A673 (cell line): ENCODE results near the gene KCND1. TPM values are rescaled to one million over a fixed set of nuclear protein-coding genes. Genes with fewer than 3 reads are reported as not detected.

Experiments used
- BruUV-seq: library from RNA; stranded (reverse); fragments of 400-500 nt; replicated peaks from 2 replicates; lab custom pipeline; 2021; lab: Mats Ljungman, UMichigan
- CTCF ChIA-PET: fragments of 300-600 bp; sonication (Branson Sonifier 250); formaldehyde crosslinking; loops from one replicate; lab custom pipeline; 2022; ENCODE audit warnings: antibody characterized with exemption; lab: Charles Lee
- POLR2A ChIA-PET: fragments of 300-600 bp; sonication (Branson Sonifier 250); formaldehyde crosslinking; loops from one replicate; lab custom pipeline; 2022; ENCODE audit warnings: antibody characterized with exemption; ENCODE audit not compliant: low non-redundant PET; lab: Charles Lee
- DNase-seq: peaks from one replicate; pipeline ENCODE4 v3.0.0-alpha.2; 2015; ENCODE audit warnings: low spot score
- H3K27ac ChIP-seq: fragments of 200-600 bp; sonication (generic); 2 replicates; pipeline ENCODE4 v1.5.1; 2016; ENCODE audit warnings: mixed run types, low read depth, mild to moderate bottlenecking, mixed read lengths, antibody characterized with exemption, low read length; ENCODE audit not compliant: poor library complexity, severe bottlenecking
- H3K27me3 ChIP-seq: fragments of 200-600 bp; sonication (generic); replicated peaks from 2 replicates; pipeline ENCODE4 v1.6.1; 2017; ENCODE audit warnings: mixed run types, low read depth, mild to moderate bottlenecking, mixed read lengths, antibody characterized with exemption, low read length; ENCODE audit not compliant: insufficient read depth, poor library complexity
- H3K36me3 ChIP-seq: fragments of 200-600 bp; sonication (generic); 2 replicates; pipeline ENCODE4 v1.6.1; 2016; ENCODE audit warnings: mixed run types, mild to moderate bottlenecking, mixed read lengths, antibody characterized with exemption, low read length; ENCODE audit not compliant: insufficient read depth, poor library complexity, severe bottlenecking
- H3K4me1 ChIP-seq: fragments of 200-600 bp; sonication (generic); 2 replicates; pipeline ENCODE4 v1.6.1; 2017; ENCODE audit warnings: mixed run types, mild to moderate bottlenecking, mixed read lengths, antibody characterized with exemption, low read length; ENCODE audit not compliant: insufficient read depth, poor library complexity, severe bottlenecking
- H3K4me3 ChIP-seq: fragments of 200-600 bp; sonication (generic); 2 replicates; pipeline ENCODE4 v1.5.1; 2016; ENCODE audit warnings: low read depth, mixed run types, mild to moderate bottlenecking, mixed read lengths, low read length; ENCODE audit not compliant: poor library complexity, severe bottlenecking
- H3K9me3 ChIP-seq: fragments of 200-600 bp; sonication (generic); 2 replicates; pipeline ENCODE4 v1.6.1; 2016; ENCODE audit warnings: mixed run types, low read depth, mild to moderate bottlenecking, mixed read lengths, antibody characterized with exemption, low read length; ENCODE audit not compliant: poor library complexity, severe bottlenecking
- CTCF ChIP-seq: fragments of 300-800, 200-600 bp; sonication (generic); conservative IDR thresholded peaks from 2 replicates; pipeline ENCODE4 v1.5.1; 2017; ENCODE audit warnings: low read depth, mild to moderate bottlenecking, antibody characterized with exemption, low read length, moderate library complexity, mixed read lengths
- EZH2 ChIP-seq: fragments of 200-600 bp; sonication (generic); IDR thresholded peaks from 2 replicates; pipeline ENCODE4 v1.6.1; 2017; ENCODE audit warnings: borderline replicate concordance, low read depth, mild to moderate bottlenecking, mixed read lengths, antibody characterized with exemption, low read length; ENCODE audit not compliant: poor library complexity, severe bottlenecking
- intact Hi-C: fragments of 100-400 bp; cut with micrococcal nuclease; formaldehyde crosslinking; loops from one replicate; pipeline ENCODE4 v1.10.0; 2022; ENCODE audit not compliant: unreplicated experiment
- total RNA-seq: library from RNA; stranded (reverse); gene quantifications from 2 replicates; pipeline ENCODE4 v1.2.3, GENCODE V29; 2021

The KCND1 gene
- total RNA-seq, 1 experiment from 2014 or later = 4.3 TPM

GRCh38 chrX:49000636-49001035 is 29.0 kb upstream of the KCND1 start:
- H3K27me3 ChIP-seq = no peaks in the 10 kb centered on the region
- TF ChIP-seq EZH2 (no peak), CTCF (no peak)
- intact Hi-C loops = no loop called here
- BruUV-seq = no TSS peak
- ChIA-PET POLR2A (no interaction called here), CTCF (no interaction called here)
- no peaks in the 10 kb centered on the region for H3K9me3 ChIP-seq
- H3K4me3 ChIP-seq = peak overlapping the region; percentile 66
- DNase-seq = no peak
- no peaks in the 10 kb centered on the region for H3K4me1 ChIP-seq
- no peak overlapping the region for H3K27ac ChIP-seq
- H3K36me3 ChIP-seq = peaks cover 17% of the 10 kb centered on the region

- Histone ChIP-seq H3K4me1 (no peaks in the 10 kb centered on the region), H3K4me3 (no peak overlapping the region), H3K9me3 (no peaks in the 10 kb centered on the region), H3K27me3 (no peaks in the 10 kb centered on the region), H3K27ac (no peak overlapping the region), H3K36me3 (peaks cover 17% of the 10 kb centered on the region)
- TF ChIP-seq CTCF (no peak), EZH2 (no peak)
- ChIA-PET CTCF (no interaction called here), POLR2A (no interaction called here)
- BruUV-seq = no TSS peak
- no peak for DNase-seq
- intact Hi-C loops = no loop called here
Observed at GRCh38 chrX:48999030-48999429, 27.4 kb upstream of the KCND1 start.

DNA sequence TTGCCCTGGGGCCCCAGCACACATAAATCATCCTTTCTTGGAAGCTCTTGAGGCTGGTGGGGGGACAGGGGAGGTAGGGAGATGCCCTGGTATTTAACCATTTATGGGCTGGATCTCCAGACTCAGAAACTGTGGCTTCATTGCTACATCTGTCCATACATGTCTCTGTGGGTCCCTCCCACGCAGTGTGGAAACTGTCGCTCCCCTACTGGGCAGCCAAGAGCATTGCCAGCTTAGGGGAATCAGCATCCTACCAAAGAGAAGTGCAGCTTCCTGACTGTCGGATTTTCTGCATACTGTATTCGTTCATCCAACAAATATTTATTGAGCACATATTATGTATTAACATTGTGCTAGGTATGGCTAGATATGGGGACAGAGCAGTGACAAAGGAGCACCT is 26.7 kb upstream of the KCND1 start:
- H3K9me3 ChIP-seq = no peaks in the 10 kb centered on the region
- peaks cover 17% of the 10 kb centered on the region for H3K36me3 ChIP-seq
- ChIA-PET CTCF (no interaction called here), POLR2A (interaction anchor here (0.6 kb wide), 1 partner anchor 432 kb away, joined by 4 read pairs; no protein-coding TSS in a partner anchor)
- BruUV-seq = no TSS peak
- no peak for DNase-seq
- intact Hi-C loops = no loop called here
- no peak overlapping the region for H3K27ac ChIP-seq
- no peaks in the 10 kb centered on the region for H3K27me3 ChIP-seq
- H3K4me1 ChIP-seq = no peaks in the 10 kb centered on the region
- H3K4me3 ChIP-seq = no peak overlapping the region
- TF ChIP-seq CTCF (no peak), EZH2 (no peak)
